Measurements from ENCODE around the gene FAM174C.

DNA sequence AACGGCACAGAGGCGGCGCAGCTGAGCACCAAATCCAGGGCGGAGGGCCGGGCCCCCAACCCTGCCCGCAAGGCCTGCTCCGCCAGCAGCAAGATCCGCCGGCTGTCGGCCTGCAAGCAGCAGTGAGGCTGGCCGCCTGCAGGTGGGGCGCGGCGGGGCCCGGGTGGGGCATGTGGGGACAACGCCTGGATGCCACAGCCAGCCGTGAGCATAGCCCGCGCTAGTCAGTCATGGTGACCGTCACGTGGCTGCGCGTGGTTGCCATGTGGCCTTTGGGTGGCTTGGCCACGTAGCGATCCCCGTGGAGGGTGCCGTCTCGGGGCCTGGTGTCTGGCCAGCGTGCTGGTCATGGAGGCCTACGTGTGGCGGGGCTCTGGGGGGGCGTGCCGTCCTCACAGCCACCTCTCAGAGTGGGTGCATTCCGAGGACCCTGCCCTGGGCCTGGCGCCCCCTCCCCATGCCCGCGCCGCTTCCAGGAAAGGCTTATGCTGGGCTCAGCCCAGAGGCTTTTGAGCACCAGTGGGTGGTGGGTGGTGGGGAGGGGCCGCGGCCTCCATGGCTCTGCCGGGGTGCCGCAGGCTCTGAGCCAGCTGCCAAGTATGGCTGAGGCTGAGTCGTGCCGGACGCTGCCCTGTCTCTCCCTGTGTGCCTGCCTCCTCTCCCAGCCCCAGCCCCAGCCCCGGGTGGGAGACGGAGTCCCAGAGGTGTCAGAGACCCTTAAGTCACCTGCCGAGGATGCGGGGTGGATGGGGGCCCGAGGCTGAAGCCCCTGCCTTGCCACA is 48.6 kb upstream of the FAM174C start:
- TF ChIP-seq CTCF (IDR thresholded peaks at IDR 0.05) (no peak), ZFX (IDR thresholded peaks at IDR 0.05; ENCODE audit: borderline replicate concordance) (no peak)
